WTC11 (cell line): ENCODE data around the gene TEX19.

ENCODE experiments used
- MLX ChIP-seq: sonication (generic); formaldehyde crosslinking; IDR thresholded peaks from 2 replicates; pipeline ENCODE4 v1.8.1; 2023; ENCODE audit warnings: mild to moderate bottlenecking, missing genetic modification reagents, moderate library complexity
- TCF7 ChIP-seq: sonication (generic); formaldehyde crosslinking; IDR thresholded peaks from 2 replicates; pipeline ENCODE4 v1.8.0; 2022; ENCODE audit warnings: mild to moderate bottlenecking, low read depth, missing genetic modification reagents, moderate library complexity
- USF2 ChIP-seq: sonication (generic); formaldehyde crosslinking; IDR thresholded peaks from 2 replicates; pipeline ENCODE4 v1.8.1; 2023; ENCODE audit warnings: mild to moderate bottlenecking, missing genetic modification reagents, moderate library complexity
- TF ChIP-seq, protein P1 (sequence below): sonication (generic); formaldehyde crosslinking; IDR thresholded peaks from 2 replicates; pipeline ENCODE4 v1.8.0; 2022; ENCODE audit warnings: mild to moderate bottlenecking, missing genetic modification reagents
- TF ChIP-seq, protein P2 (sequence below): fragments of 200-600 bp; IDR thresholded peaks from 2 replicates; pipeline ENCODE4 v1.8.0; 2022; ENCODE audit warnings: antibody characterized with exemption
- TF ChIP-seq, protein P3 (sequence below): sonication (generic); formaldehyde crosslinking; IDR thresholded peaks from 2 replicates; pipeline ENCODE4 v1.8.1; 2022; ENCODE audit warnings: mild to moderate bottlenecking, moderate library complexity, missing genetic modification reagents
- TF ChIP-seq, protein P4 (sequence below): sonication (generic); formaldehyde crosslinking; IDR thresholded peaks from 2 replicates; pipeline ENCODE4 v1.8.0; 2022; ENCODE audit warnings: missing genetic modification reagents

DNA sequence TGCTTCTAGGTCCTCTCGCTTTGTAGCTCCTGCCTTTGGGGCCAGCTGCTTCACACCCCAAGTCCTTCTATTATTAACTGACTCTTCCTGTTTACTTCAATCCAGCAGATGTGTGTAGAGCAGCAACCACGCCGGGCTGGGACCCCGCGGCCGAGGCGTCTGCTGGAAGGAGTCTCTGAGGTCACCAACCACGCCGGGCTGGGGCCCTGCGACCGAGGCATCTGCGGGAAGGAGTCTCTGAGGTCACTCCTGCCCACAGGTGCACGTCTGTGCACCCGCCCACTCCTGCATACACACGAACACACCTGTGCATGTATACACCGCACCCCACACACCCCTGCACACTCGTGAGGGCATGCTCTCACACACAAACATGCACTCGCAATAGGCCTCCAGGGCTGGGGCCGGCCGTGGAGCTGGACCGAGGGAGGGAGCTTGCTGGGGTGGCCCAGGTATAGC lies 7.8 kb upstream of the TEX19 start:
- TF ChIP-seq, protein P1, sequence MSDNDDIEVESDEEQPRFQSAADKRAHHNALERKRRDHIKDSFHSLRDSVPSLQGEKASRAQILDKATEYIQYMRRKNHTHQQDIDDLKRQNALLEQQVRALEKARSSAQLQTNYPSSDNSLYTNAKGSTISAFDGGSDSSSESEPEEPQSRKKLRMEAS (CRISPR knock-in tag), result no peak
- no peak for TF ChIP-seq TCF7
- TF ChIP-seq, protein P2, sequence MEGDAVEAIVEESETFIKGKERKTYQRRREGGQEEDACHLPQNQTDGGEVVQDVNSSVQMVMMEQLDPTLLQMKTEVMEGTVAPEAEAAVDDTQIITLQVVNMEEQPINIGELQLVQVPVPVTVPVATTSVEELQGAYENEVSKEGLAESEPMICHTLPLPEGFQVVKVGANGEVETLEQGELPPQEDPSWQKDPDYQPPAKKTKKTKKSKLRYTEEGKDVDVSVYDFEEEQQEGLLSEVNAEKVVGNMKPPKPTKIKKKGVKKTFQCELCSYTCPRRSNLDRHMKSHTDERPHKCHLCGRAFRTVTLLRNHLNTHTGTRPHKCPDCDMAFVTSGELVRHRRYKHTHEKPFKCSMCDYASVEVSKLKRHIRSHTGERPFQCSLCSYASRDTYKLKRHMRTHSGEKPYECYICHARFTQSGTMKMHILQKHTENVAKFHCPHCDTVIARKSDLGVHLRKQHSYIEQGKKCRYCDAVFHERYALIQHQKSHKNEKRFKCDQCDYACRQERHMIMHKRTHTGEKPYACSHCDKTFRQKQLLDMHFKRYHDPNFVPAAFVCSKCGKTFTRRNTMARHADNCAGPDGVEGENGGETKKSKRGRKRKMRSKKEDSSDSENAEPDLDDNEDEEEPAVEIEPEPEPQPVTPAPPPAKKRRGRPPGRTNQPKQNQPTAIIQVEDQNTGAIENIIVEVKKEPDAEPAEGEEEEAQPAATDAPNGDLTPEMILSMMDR, result no peak
- TF ChIP-seq USF2 (CRISPR knock-in tag), result no peak
- TF ChIP-seq, protein P3, sequence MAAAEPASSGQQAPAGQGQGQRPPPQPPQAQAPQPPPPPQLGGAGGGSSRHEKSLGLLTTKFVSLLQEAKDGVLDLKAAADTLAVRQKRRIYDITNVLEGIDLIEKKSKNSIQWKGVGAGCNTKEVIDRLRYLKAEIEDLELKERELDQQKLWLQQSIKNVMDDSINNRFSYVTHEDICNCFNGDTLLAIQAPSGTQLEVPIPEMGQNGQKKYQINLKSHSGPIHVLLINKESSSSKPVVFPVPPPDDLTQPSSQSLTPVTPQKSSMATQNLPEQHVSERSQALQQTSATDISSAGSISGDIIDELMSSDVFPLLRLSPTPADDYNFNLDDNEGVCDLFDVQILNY (CRISPR knock-in tag), result no peak
- TF ChIP-seq, protein P4, sequence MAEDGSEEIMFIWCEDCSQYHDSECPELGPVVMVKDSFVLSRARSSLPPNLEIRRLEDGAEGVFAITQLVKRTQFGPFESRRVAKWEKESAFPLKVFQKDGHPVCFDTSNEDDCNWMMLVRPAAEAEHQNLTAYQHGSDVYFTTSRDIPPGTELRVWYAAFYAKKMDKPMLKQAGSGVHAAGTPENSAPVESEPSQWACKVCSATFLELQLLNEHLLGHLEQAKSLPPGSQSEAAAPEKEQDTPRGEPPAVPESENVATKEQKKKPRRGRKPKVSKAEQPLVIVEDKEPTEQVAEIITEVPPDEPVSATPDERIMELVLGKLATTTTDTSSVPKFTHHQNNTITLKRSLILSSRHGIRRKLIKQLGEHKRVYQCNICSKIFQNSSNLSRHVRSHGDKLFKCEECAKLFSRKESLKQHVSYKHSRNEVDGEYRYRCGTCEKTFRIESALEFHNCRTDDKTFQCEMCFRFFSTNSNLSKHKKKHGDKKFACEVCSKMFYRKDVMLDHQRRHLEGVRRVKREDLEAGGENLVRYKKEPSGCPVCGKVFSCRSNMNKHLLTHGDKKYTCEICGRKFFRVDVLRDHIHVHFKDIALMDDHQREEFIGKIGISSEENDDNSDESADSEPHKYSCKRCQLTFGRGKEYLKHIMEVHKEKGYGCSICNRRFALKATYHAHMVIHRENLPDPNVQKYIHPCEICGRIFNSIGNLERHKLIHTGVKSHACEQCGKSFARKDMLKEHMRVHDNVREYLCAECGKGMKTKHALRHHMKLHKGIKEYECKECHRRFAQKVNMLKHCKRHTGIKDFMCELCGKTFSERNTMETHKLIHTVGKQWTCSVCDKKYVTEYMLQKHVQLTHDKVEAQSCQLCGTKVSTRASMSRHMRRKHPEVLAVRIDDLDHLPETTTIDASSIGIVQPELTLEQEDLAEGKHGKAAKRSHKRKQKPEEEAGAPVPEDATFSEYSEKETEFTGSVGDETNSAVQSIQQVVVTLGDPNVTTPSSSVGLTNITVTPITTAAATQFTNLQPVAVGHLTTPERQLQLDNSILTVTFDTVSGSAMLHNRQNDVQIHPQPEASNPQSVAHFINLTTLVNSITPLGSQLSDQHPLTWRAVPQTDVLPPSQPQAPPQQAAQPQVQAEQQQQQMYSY, result no peak
- no peak for TF ChIP-seq MLX (CRISPR knock-in tag)
